K562 (cell line): ENCODE data around the gene CNNM4. TPM values are rescaled to one million over a fixed set of nuclear protein-coding genes. Genes with fewer than 3 reads are reported as not detected.

Experiments
- ZC3H8 ChIP-seq: fragments of 450-650 bp; IDR thresholded peaks from 2 replicates; pipeline ENCODE4 v1.6.1; 2017
- polyA plus RNA-seq, 8 experiments: library from polyadenylated mRNA; depleted of rRNA in 4 of 8; stranded (reverse) in 5 of 8; unstranded in 3 of 8; fragments of >200 nt; fragmentation: Nextera tagmentation in 2 of 8; fragmentation: Illumina TruSeq in 1 of 8; extraction: Ambion mirVana in 2 of 8; extraction: Trizol in 1 of 8; gene quantifications; 2 replicates each; pipeline versions ENCODE4 v1.2.1 to v1.2.3, GENCODE V29; 2011 to 2014; ENCODE audit warnings: inconsistent platforms in 1 of 8, missing spikeins in 1 of 8
- total RNA-seq, 7 experiments: library from RNA; depleted of rRNA in 6 of 7; stranded (reverse); fragments of >200 nt in 6 of 7; fragmentation: Illumina TruSeq in 2 of 7; extraction: Trizol in 2 of 7; gene quantifications; 2 replicates each; pipeline versions ENCODE4 v1.2.1 to v1.2.3, GENCODE V29; 2011 to 2021; ENCODE audit warnings: low replicate concordance in 1 of 7
- TF ChIP-seq, protein P1 (sequence below): IDR thresholded peaks from 2 replicates; pipeline ENCODE4 v1.6.1; 2012; ENCODE audit warnings: low read depth, low read length, improper control_type of control experiment, borderline replicate concordance
- TF ChIP-seq, protein P2 (sequence below): fragments of 450-650 bp; formaldehyde crosslinking; IDR thresholded peaks from 2 replicates; pipeline ENCODE4 v1.4.0; 2022; ENCODE audit warnings: missing genetic modification characterization
- TF ChIP-seq, protein P3 (sequence below): sonication (generic); formaldehyde crosslinking; IDR thresholded peaks from 2 replicates; pipeline ENCODE4 v1.8.0; 2022; ENCODE audit warnings: mild to moderate bottlenecking, missing genetic modification reagents

The CNNM4 gene
- total and polyA plus RNA-seq, 9 of the 15 experiments (the other 6 are each of a cell fraction or from before 2014, with no cell fraction given): 0.96 to 6.3 (median 2.8) TPM

DNA sequence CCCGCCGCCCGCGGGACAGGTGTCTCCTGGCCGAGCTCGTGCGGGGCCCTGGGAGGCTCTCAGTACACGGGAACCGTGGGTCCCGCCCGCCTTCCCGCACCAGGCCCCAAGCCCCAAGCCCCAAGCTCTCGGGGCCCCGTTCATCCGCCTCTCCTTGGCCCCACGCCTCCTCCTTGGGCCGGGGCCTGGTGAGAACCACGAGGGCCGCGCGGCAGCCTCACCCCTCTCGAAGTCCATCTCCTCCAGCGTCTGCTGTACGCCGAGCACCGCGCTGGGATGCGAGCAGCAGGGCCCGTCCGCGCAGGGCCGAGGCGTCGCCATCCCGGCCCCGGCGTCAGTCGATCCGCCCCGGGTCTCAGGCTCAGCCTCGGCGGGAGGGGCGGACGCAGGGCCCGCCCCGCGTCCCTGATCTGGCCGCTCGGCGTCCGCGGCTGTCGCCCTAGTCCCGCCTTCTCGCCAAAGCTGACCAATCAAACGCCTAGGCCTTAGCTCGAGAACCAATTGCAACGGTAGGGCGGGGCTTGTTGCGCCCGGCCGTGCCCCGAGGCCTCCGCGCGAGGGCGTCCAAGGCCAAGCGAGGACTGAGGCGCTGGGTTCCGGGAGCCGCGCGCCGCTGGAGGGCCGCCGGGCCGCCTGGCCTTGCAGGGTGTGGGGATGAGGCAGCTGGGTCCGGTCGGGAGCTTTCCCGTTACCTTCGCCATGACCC lies 97.1 kb downstream of the CNNM4 start, which contains the start of gene ANKRD39 (continued):
- TF ChIP-seq, protein P1, sequence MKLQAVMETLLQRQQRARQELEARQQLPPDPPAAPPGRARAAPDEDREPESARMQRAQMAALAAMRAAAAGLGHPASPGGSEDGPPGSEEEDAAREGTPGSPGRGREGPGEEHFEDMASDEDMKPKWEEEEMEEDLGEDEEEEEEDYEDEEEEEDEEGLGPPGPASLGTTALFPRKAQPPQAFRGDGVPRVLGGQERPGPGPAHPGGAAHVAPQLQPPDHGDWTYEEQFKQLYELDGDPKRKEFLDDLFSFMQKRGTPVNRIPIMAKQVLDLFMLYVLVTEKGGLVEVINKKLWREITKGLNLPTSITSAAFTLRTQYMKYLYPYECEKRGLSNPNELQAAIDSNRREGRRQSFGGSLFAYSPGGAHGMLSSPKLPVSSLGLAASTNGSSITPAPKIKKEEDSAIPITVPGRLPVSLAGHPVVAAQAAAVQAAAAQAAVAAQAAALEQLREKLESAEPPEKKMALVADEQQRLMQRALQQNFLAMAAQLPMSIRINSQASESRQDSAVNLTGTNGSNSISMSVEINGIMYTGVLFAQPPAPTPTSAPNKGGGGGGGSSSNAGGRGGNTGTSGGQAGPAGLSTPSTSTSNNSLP: no peak
- TF ChIP-seq, protein P2, sequence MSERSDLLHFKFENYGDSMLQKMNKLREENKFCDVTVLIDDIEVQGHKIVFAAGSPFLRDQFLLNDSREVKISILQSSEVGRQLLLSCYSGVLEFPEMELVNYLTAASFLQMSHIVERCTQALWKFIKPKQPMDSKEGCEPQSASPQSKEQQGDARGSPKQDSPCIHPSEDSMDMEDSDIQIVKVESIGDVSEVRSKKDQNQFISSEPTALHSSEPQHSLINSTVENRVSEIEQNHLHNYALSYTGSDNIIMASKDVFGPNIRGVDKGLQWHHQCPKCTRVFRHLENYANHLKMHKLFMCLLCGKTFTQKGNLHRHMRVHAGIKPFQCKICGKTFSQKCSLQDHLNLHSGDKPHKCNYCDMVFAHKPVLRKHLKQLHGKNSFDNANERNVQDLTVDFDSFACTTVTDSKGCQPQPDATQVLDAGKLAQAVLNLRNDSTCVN (CRISPR knock-in tag): no peak
- TF ChIP-seq, protein P3, sequence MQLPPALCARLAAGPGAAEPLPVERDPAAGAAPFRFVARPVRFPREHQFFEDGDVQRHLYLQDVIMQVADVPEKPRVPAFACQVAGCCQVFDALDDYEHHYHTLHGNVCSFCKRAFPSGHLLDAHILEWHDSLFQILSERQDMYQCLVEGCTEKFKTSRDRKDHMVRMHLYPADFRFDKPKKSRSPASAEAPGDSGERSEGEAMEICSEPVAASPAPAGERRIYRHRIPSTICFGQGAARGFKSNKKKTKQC: no peak; the same call in 1 of the 2 replicates
- TF ChIP-seq ZC3H8: no peak
